NCI-H1092 (cell line): ENCODE measurements around the gene MEP1B.

Experiments used
- DNase-seq: peaks from one replicate; lab custom pipeline; 2025; lab: John Stamatoyannopoulos, UW

MEP1B gene

GRCh38 chr18:32267463-32267862 is 77.6 kb downstream of the MEP1B start:
- DNase-seq, result no peak
